Activated CD4-positive, alpha-beta memory T cell treated with anti-CD3 and anti-CD28 coated beads for 36 hours (primary cell): ENCODE results near the gene ACAD11. TPM values are rescaled to one million over a fixed set of nuclear protein-coding genes. Genes with fewer than 3 reads are reported as not detected.
A peak's percentile ranks its signal among the peaks of the same experiment; 100 is the strongest.

Experiments
- CTCF ChIA-PET: fragments of 350-600 bp; sonication (Branson Sonifier 250); formaldehyde crosslinking; loops from one replicate; lab custom pipeline; 2021; ENCODE audit warnings: antibody characterized with exemption, inconsistent platforms; lab: Charles Lee
- POLR2A ChIA-PET: fragments of 350-600 bp; sonication (Branson Sonifier 250); formaldehyde crosslinking; loops from one replicate; lab custom pipeline; 2021; ENCODE audit warnings: antibody characterized with exemption; lab: Charles Lee
- DNase-seq: peaks from one replicate; pipeline ENCODE4 v3.0.0-alpha.2; 2020
- H3K27ac Mint-ChIP-seq: one replicate; pipeline ENCODE4 v1.8.0; 2021; ENCODE audit warnings: mixed read lengths
- H3K27me3 Mint-ChIP-seq: one replicate; pipeline ENCODE4 v1.8.0; 2021; ENCODE audit warnings: mixed read lengths
- H3K36me3 Mint-ChIP-seq: one replicate; pipeline ENCODE4 v1.8.0; 2021; ENCODE audit warnings: mixed read lengths
- H3K4me1 Mint-ChIP-seq: one replicate; pipeline ENCODE4 v1.8.0; 2021; ENCODE audit warnings: low read depth, mixed read lengths
- H3K4me3 Mint-ChIP-seq: one replicate; pipeline ENCODE4 v1.8.0; 2021; ENCODE audit warnings: mild to moderate bottlenecking, mixed read lengths
- H3K9me3 Mint-ChIP-seq: one replicate; pipeline ENCODE4 v1.8.0; 2021; ENCODE audit warnings: mixed read lengths
- intact Hi-C: fragments of 100-400 bp; cut with micrococcal nuclease; formaldehyde crosslinking; loops from one replicate; pipeline ENCODE4 v1.15.1; 2023
- total RNA-seq, 2 experiments: library from RNA; stranded (reverse); gene quantifications; one replicate each; pipeline ENCODE4 v1.2.3, GENCODE V29; 2021

ACAD11 gene
- total RNA-seq, 2 experiments from 2014 or later, result 11.2 to 13.8 TPM

GRCh38 chr3:132536442-132537153 is 123.0 kb downstream of the ACAD11 start:
- Mint-ChIP-seq H3K4me3 (no peak overlapping the region), H3K27me3 (no peaks in the 10 kb centered on the region), H3K9me3 (no peaks in the 10 kb centered on the region), H3K27ac (no peak overlapping the region), H3K36me3 (peaks cover 30% of the 10 kb centered on the region), H3K4me1 (peaks cover 2% of the 10 kb centered on the region)
- intact Hi-C loops, result loop anchor here (1.0 to 5.0 kb wide), 2 partner anchors 106 to 184 kb away; no protein-coding TSS in a partner anchor
- ChIA-PET POLR2A (no interaction called here), CTCF (interaction anchor here (0.6 to 7.4 kb wide), 26 partner anchors 9 to 183 kb away, joined by 3 to 172 read pairs (median 4); partner anchors contain the start of genes DNAJC13 and UBA5)
- no peak for DNase-seq

- Mint-ChIP-seq H3K27me3 (no peaks in the 10 kb centered on the region), H3K27ac (no peak overlapping the region), H3K36me3 (peaks cover 32% of the 10 kb centered on the region), H3K4me1 (peaks cover 2% of the 10 kb centered on the region), H3K4me3 (no peak overlapping the region), H3K9me3 (no peaks in the 10 kb centered on the region)
- DNase-seq, result peak; percentile 53
- POLR2A ChIA-PET, result no interaction called here
- CTCF ChIA-PET, result interaction anchor here (0.6 to 7.4 kb wide), 30 partner anchors 8 to 188 kb away, joined by 3 to 172 read pairs (median 4); partner anchors contain the start of genes DNAJC13 and UBA5
- intact Hi-C loops, result loop anchor here (1.0 to 5.0 kb wide), 2 partner anchors 106 to 184 kb away; no protein-coding TSS in a partner anchor
These were observed 123.8 kb downstream of the ACAD11 start for GRCh38 chr3:132535575-132536441.

DNA sequence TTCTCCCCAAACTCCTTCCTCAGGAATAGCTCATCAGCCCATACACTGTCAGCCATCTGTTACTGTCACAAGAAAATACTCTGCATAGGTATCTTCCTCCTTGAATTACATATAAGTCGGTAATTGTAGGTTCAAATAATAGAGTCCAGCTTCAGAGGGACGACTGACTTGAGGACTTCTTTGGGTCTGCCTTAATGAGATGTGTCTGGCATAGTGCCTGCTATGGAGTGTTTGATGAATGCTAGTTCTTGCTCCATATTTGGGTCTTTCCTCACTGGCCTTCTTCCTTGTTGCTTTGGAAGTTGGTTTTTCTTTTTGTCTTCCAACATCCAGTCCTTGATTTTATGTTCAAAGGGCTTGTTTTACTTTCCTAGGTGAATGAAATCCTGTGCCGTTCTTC is 129.0 kb downstream of the ACAD11 start:
- Mint-ChIP-seq H3K36me3 (peaks cover 36% of the 10 kb centered on the region), H3K27ac (no peak overlapping the region), H3K4me3 (no peak overlapping the region), H3K9me3 (no peaks in the 10 kb centered on the region), H3K27me3 (no peaks in the 10 kb centered on the region), H3K4me1 (no peaks in the 10 kb centered on the region)
- POLR2A ChIA-PET, result no interaction called here
- no peak for DNase-seq
- intact Hi-C loops, result no loop called here
- CTCF ChIA-PET, result interaction anchor here (0.8 to 3.8 kb wide), 2 partner anchors 10 to 111 kb away, joined by 3 to 17 read pairs; no protein-coding TSS in a partner anchor

DNA sequence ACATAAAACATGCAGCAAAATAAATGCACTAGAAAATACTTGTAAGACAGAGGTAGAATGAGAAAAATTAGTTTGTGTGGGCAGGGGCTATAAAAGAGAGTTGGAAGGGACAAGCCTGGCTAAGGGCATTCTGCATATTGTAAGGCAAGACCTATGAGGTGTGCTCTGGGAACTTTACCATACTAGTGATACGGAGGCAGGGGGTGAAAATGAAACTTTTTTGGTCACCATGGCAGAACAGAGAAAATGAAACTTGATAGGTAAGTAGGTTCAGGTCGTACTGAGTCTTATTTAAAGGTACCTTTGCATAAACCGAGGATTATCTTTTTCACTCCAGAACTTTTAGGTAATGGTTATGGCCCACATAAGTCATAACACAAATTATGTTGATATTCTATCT is 137.3 kb downstream of the ACAD11 start:
- Mint-ChIP-seq H3K36me3 (peaks cover 34% of the 10 kb centered on the region), H3K4me1 (peaks cover 9% of the 10 kb centered on the region), H3K9me3 (no peaks in the 10 kb centered on the region), H3K27me3 (no peaks in the 10 kb centered on the region), H3K27ac (no peak overlapping the region), H3K4me3 (no peak overlapping the region)
- intact Hi-C loops, result no loop called here
- POLR2A ChIA-PET, result no interaction called here
- CTCF ChIA-PET, result interaction anchor here (2.4 kb wide), 1 partner anchor 14 kb away, joined by 12 read pairs; no protein-coding TSS in a partner anchor
- no peak for DNase-seq

- ChIA-PET CTCF (interaction anchor here (2.4 kb wide), 1 partner anchor 14 kb away, joined by 12 read pairs; no protein-coding TSS in a partner anchor), POLR2A (no interaction called here)
- Mint-ChIP-seq H3K36me3 (peaks cover 38% of the 10 kb centered on the region), H3K27ac (no peak overlapping the region), H3K4me3 (no peak overlapping the region), H3K9me3 (no peaks in the 10 kb centered on the region), H3K4me1 (peaks cover 9% of the 10 kb centered on the region), H3K27me3 (no peaks in the 10 kb centered on the region)
- intact Hi-C loops, result no loop called here
- no peak for DNase-seq
These were observed 137.7 kb downstream of the ACAD11 start for GRCh38 chr3:132521901-132522300.

DNA sequence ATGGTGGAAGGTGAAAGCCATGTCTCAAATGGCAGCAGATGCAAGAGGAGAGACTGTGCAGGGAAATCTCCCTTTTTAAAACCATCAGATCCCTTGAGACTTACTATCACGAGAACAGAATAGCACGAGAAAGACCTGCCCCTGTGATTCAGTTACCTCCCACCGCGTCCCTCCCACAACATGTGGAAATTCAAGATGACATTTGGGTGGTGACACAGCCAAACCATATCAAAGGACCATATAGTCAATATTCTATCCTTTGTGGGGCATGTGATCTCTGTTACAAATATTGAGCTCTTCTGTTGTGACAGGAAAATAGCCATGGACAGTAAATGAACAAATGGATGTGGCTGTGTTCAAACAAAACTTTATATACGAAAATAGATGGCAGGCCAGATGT is 139.7 kb downstream of the ACAD11 start:
- Mint-ChIP-seq H3K9me3 (no peaks in the 10 kb centered on the region), H3K4me3 (no peak overlapping the region), H3K36me3 (peaks cover 34% of the 10 kb centered on the region), H3K4me1 (peaks cover 9% of the 10 kb centered on the region), H3K27me3 (no peaks in the 10 kb centered on the region), H3K27ac (no peak overlapping the region)
- ChIA-PET POLR2A (no interaction called here), CTCF (interaction anchor here (0.8 to 2.4 kb wide), 2 partner anchors 15 to 16 kb away, joined by 3 to 12 read pairs; no protein-coding TSS in a partner anchor)
- intact Hi-C loops, result no loop called here
- peak; percentile 28 for DNase-seq

GRCh38 chr3:132517311-132517710 is 142.3 kb downstream of the ACAD11 start:
- no peak for DNase-seq

DNA sequence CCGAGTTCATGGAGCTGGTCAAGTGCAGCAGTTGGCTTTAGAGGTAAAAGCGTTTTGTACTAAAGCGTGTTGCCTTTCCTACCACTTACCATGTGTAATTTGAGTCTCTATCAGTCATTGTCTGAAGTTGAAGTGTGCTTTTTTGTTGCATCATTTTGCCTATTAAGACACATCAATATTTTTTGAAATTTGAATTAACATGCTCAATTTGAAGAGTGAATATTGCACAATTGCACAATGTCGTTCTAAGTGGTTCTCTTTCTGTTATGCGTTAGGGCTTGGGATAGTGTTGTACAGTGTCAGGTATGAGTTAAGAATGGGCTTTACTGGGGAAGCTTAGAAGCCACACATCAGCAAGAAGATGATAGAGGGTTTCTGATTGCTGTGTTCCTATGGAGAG is 146.6 kb downstream of the ACAD11 start:
- Mint-ChIP-seq H3K4me3 (no peak overlapping the region), H3K4me1 (no peaks in the 10 kb centered on the region), H3K36me3 (peaks cover 49% of the 10 kb centered on the region), H3K27ac (no peak overlapping the region), H3K27me3 (no peaks in the 10 kb centered on the region), H3K9me3 (no peaks in the 10 kb centered on the region)
- CTCF ChIA-PET, result no interaction called here
- intact Hi-C loops, result no loop called here
- POLR2A ChIA-PET, result no interaction called here
- no peak for DNase-seq

More at GRCh38 chr3:132517311-132517710, 142.3 kb downstream of the ACAD11 start:
- Mint-ChIP-seq H3K27ac (no peak overlapping the region), H3K4me3 (no peak overlapping the region), H3K9me3 (no peaks in the 10 kb centered on the region), H3K4me1 (peaks cover 6% of the 10 kb centered on the region), H3K27me3 (no peaks in the 10 kb centered on the region), H3K36me3 (peaks cover 37% of the 10 kb centered on the region)
- POLR2A ChIA-PET, result no interaction called here
- intact Hi-C loops, result no loop called here
- CTCF ChIA-PET, result no interaction called here

DNA sequence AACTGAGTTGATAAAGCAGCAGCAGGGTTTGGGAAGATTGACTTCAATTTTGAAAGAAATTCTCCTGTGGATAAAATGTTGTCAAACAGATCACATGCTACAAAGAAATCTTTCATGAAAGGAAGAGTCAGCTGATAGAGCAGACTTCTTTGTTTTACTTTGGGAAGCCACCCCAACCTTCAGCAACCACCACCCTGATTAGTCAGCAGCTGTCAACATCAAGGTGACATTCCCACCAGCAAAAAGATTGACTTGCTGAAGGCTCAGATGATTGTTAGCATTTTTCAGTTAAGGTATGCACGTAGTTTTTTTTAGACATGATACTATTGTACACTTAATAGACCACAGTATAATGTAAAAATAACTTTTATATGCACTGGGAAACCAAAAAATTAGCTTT is 150.1 kb downstream of the ACAD11 start:
- H3K4me3 Mint-ChIP-seq, result no peak overlapping the region

DNA sequence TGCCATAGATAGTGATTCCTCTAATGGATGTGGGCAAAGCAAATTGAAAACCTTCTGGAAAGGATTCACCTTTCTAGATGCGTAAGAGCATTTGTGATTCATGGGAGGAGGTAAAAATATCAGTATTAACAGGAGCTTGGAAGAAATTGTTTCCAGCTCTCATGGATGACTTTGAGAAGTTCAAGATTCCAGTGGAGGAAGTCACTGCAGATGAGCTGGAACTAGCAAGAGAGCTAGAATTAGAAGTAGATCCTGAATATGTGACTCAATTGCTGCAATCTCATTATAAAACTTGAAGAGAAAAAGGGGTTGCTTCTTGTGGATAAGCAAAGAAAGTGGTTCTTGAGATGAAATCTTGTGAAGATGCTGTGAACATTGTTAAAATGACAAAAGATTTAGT is 150.5 kb downstream of the ACAD11 start:
- ChIA-PET CTCF (no interaction called here), POLR2A (no interaction called here)
- no peak overlapping the region for H3K4me3 Mint-ChIP-seq
- H3K27ac Mint-ChIP-seq, result no peak overlapping the region
- no peak for DNase-seq
- no peaks in the 10 kb centered on the region for H3K27me3 Mint-ChIP-seq
- intact Hi-C loops, result no loop called here
- H3K9me3 Mint-ChIP-seq, result no peaks in the 10 kb centered on the region
- no peaks in the 10 kb centered on the region for H3K4me1 Mint-ChIP-seq
- H3K36me3 Mint-ChIP-seq, result peaks cover 54% of the 10 kb centered on the region

More for the DNA sequence above, 150.1 kb downstream of the ACAD11 start:
- ChIA-PET CTCF (no interaction called here), POLR2A (no interaction called here)
- intact Hi-C loops, result no loop called here
- Mint-ChIP-seq H3K9me3 (no peaks in the 10 kb centered on the region), H3K27me3 (no peaks in the 10 kb centered on the region), H3K36me3 (peaks cover 56% of the 10 kb centered on the region), H3K4me1 (no peaks in the 10 kb centered on the region), H3K27ac (no peak overlapping the region)
- DNase-seq, result no peak
